ENCODE results near the gene JOSD2.

JOSD2 gene, protein sequence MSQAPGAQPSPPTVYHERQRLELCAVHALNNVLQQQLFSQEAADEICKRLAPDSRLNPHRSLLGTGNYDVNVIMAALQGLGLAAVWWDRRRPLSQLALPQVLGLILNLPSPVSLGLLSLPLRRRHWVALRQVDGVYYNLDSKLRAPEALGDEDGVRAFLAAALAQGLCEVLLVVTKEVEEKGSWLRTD

DNA sequence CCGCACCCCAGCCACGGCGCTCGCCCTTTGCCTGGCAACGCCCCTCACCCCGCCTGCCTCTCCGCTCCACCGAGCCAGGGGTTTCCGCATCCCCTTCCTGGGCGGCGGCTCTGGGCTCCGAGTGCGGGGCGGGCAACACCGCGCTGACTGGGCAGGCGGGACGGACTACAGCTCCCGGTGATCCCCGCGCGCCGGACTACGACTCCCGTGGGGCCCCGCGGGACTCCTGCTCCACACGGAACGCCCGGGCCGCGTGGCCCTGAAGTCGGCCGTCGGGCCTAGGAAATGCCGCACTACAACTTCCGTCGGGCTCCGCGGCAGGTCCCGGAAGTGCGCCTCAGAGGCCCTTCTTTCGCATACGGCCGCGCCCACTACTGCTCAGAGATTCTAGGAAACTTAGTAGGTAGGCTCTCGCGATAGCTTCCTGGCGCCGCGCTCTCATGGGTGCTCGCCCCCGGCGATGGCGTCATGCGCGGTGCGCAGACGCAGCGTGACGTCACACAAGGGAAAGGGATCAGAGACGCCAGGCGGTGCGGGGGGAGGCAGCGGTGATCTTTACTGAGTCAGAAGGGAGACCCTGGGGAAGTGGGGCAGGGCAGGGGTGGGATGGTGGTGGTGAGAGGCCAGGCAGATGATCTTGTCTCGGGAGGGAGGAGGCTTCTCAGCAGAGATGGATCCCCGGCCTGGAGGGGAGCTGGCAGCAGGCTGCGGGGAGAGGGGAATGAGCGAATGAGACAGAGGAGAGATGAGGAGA, at the start of gene JOSD2:
TSS of gene JOSD2 (minus strand) at position 123 of the 754 bp plus-strand sequence. CDS start 760 bp downstream, outside the sequence.
- DNase-seq = peak; percentile 97

DNA sequence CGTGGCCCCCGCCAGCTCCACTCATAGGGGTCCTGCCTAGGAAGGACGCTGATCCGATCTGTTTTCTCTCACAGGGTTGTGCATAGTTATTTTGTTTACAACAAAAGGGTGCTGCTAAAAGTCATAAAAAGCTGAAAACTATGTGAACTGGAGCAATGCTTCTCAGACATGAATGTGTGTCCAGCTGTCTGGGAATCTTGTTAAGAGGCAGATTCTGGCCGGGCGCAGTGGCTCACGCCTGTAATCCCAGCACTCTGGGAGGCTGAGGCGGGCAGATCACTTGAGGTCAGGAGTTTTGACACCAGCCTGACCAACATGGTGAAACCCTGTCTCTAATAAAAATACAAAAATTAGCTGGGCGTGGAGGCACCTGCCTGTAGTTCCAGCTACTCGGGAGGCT, 48.6 kb upstream of the JOSD2 start:
- DNase-seq = no peak

DNA sequence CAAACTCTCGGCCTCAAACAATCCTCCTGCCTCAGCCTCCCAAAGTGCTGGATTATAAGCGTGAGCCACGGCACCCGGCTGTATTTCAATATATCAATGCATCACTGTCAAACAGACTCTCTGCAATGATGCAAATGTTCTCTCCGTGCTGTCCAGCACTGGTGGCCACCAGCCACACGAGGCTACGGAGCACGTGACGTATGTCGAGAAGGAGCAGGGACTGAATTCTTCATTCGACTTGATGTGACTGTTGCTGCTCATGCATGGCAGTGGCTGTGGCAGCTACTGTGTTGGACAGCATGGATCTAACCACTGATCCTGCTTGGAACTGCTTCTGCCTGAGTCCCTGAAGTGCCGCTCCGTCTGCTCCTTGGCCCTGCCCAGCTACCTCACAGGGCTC, 47.5 kb upstream of the JOSD2 start:
- no peak for DNase-seq

- DNase-seq = no peak
Observed at GRCh38 chr19:50558039-50558438, 47.0 kb upstream of the JOSD2 start.

DNA sequence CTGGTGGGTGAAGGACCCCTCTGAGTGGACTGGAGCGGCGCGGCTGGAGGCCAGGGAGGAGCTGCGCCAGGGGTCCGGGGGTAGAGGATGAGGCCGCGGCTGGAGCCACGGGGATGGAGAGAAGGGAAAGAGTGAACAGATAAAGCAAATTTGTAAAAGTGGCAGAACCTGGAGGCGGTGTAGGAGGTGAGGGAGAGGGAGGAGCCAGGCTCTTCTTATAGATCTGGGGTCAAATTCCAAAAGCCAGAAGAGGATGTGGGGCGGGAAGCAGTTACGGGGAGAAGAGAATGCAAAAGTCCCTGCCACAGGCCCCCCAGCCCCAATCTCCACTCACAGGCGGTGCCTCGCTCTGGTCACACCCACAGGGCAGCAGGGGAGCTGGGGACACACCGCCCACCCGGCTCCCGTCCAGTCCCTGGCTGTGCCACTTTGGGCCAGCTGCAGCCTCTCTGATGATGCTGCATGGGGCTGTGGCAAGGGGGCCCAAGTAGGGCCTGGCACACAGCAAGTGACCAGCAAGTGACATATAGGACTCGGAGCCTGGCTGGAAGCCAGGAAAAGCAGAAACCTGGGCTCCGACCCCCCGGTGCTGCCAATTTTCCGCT, 46.1 kb upstream of the JOSD2 start:
- no peak for DNase-seq

DNA sequence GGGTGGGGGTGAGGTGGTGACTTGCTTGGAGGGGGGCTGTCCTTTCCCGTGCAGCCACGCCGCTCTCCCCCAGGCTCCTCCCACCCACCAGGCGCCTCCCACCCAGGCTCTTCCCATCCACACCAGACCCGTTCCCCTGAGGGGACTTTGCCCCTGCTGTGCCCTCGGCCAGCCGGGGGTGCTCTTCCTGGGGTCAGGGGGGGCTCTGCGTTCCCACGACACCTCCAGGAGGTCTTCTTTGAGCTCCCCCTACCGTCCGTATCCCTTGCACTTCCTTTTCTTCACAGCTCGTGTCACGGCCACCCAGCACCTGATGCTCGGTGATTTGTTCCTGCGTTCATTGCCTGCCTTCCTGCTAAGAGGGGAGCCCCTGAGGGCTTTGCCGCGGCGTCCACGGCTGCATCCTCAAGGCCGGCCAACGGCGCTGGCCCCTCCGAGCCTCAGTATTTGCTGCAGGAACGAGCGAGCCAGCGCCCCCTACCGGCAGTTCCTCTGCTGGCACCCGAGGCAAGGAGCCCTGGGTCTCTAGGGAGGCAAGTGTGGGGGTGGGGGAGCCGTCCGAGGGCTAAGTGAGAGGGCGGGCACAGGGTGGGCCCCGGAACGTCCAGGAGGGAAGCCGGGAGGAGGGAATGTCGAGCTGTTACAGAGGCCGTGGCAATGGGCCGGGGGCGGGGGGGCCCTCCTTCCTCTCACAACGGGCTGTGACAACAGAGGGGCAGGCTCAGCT, 45.5 kb upstream of the JOSD2 start:
- peak; percentile 82 for DNase-seq

DNA sequence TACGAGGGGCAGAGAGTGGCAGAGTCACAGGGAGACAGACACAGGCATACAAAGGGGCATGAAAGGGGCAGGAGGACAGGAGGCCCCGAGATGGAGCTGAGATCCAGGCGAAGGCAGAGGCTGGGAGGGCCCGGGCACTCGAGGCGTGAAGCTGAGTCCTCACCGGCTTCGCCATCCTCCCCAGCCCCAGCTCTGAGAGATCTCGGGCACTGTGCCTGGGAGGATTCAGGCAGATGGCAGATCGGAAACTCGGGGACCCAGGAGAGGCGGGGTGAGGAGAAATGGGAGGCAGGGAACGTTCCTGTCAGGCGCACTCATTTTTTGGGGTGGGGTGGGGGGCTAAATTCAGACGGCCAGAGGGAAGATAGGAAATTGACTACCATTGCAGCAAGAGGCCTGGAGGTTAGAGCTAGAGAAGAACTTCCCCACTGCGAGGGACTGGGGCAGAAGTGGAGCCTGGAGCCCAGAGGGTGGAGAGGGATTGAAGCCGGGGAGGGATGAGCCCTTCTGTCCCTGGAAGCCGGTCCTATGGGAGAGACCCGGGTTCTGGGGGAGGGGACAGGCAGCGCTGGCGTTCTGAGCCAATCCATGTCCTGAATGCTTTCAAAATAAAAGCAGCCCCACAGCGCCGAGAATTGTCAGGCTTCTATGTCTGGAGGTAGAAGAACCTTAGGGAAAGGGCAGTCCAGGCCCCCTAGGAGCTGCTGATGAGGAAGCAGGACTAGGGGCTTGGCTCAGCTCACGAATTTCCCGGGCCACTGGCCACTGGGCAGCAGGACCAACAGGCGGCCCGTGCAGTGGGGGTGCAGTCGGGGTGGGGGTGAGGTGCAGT, 44.7 kb upstream of the JOSD2 start:
- no peak for DNase-seq

DNA sequence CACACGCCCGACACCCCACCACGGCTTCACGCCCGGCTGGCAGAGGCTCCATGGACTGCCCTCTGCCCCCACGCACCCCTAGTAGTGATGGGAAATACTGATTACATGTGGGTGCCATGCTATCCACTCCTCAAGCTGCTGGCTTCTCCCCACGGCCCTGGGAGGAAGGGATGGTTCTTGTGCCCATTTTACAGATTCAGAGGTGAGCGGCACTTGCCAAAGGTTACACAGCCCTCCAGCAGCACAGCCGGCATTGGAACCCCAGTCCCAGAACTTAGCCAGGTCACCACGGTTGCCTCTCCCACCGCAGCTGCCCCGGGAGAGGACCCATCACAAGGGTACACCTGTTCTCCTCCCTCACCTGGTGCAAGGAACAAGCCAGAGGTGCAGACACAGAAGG, 44.0 kb upstream of the JOSD2 start:
- no peak for DNase-seq

DNA sequence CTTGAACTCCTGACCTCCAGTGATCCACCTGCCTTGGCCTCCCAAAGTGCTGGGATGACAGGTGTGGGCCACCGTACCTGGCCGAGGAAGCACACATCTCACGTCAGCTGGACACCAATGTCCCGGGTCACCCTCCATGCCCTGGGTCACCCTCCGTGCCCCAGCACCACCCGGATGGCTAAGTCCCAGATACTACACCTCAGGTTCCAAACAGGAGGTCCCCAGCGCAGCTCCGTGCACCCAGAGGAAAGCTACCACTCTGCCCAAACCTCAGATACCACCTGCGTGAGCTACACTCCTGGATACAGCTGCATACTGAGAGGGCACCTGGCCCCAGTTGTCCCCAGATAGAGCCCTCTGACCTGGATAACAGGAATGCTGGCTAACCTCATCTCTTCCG, 43.2 kb upstream of the JOSD2 start:
- DNase-seq = no peak

- no peak for DNase-seq
Observed at GRCh38 chr19:50553134-50553703, 42.2 kb upstream of the JOSD2 start.

DNA sequence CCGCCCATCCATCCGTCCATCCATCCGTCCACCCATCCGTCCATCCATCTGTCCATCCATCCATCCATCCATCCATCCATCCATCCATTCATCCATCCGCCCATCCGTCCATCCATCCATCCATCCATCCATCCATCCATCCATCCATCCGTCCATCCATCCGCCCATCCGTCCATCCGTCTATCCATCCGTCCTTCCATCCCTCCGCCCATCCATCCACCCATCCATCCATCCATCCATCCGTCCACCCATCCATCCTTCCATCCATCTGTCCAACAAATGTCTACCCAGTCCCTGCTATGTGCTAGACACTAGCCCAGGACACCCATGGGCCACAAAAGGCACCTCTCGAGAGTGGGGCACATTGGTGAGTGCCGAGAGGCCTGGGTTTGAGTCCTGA, 41.5 kb upstream of the JOSD2 start:
- DNase-seq = no peak

DNA sequence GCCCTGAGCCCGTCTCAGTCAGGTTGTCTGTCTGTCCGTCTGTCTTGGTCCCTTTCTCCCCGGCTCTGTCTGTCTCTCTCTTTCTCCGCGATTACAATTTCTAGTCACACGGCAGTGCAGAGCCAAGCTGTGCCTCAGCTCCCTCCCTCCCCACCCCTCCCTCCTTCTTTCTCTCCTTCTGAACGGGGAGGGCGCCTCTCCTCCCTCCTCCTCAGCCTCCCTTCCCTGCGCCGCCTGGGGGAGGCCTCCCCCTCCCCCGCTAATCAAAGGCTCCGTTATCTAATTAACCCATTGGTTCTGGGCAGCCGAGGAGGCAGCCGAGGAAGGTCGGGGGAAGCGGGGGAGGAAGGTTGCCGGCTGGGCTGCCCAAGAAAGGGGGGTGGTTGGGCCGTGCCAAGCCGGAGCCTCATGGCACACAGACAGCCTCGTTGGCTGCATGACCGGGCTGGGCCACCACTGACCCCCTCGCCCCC, 40.8 kb upstream of the JOSD2 start:
- no peak for DNase-seq

DNA sequence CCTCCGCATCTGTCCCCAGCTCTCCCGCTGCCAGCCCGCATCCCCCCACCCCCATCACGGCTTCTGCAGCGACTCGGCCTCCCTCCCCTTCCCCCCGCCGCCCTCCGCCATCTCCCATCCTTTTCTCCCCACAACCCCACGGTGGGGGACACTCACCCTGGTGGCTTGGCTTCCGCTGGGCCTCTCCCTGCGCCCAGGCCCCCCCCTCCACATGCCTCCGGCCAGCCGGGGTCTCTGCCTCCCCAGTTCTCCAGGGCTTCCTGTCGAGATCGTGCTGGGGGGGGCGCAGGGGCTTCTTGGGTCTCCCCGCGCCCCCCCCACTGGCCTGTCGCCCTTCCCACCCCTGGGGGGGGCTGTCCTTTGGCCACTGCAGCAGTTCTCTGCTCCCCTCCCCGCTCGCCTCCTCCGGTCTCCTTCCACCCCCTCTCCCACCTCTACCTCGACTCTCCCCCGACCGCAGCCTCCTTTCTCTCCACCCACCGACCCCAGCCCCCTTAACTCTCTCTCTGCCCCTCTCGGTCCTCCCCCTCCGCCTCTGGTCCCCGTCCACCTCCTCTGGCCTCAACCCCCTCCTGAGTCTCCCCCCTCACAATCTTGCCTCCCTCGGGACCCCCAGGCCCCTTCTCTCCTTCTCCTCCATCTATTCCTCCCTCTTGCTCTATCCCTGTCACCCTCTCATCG, 40.2 kb upstream of the JOSD2 start:
- no peak for DNase-seq

- DNase-seq = no peak
Observed at GRCh38 chr19:50550594-50550966, 39.6 kb upstream of the JOSD2 start.

GRCh38 chr19:50549927-50550593, 39.1 kb upstream of the JOSD2 start:
- no peak for DNase-seq

DNA sequence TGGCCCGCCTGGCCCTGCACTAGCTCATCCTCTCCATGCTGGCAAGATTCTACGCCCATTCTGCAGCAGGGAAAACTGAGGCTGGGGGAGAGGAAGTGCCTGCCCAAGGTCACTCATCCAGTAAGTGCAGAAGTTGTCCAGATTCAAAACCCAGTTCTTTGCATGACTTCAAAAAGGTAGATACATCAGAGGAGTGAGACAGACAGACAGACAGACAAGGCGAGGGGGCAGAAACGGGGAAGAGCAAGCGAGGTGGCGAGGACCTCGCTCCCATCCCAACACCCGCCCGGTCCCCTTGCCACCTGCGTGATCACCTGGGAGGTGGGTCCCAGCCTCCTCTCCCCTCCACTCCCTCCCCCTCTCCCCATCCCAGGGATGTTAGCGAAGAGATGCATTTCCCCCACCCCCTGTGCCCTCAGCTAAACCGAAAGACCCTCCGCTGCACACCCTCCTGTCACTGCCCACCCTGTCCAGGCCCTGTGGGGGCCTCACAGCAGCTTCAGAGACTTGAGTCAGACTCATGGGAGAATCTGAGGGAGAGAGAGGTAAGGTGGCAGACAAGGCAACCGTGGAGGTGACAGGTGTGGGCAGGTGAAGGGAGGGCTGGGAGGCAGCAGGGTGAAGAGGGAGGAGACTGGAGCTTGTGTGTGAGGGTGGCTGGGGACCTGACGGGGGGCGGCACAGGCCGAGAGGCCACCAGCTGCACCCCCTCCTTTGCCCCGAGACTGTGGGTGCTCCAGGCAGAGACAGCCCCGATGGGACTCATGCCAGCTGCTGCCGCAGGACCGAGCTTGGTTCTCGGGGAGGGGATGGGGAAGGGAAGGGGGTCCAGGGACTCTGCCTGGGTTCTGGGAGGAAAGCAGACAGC, 38.3 kb upstream of the JOSD2 start:
- no peak for DNase-seq

DNA sequence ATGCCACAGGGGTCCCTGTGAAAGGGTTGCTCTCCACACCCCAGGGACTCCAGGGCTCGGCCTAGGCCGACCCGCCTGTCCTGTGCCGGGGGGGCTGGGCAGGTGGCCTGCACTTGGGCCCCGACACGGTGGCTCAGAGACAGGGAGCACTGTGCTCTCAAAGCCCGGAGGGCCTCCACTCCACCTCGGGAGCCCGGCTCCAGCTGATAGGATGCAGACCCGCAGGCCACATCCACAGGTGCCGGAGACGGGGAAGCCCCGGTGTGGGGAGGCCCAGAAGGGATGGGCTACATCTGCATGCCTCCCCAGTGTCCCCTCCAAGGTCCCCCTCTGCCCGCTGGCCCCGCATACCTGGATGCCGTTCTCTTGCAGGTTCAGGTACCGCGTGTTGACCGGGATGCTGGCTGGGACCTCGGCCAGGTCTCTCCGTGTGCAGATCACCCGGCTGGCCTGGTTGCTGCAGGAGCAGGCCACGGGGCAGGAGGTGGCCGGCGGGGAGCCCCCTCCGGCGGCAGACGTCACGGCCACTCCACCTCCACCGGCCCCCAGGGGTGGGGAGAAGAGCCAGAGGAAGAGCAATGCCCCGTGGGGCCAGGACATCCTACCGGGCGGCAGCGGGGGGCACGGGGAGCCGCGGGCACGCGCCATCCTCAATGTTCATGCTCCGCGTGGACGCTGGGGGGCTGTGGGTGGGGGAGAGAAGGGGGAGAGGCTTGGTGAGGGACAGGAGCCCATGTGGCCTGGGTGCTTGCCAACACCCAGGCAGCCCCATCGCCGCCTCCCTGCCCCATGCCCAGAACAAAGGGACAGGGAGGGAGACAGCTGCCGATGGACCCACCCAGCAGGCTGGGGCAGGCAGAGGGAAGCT, 37.4 kb upstream of the JOSD2 start:
- no peak for DNase-seq

GRCh38 chr19:50547385-50548190, 36.6 kb upstream of the JOSD2 start:
- no peak for DNase-seq

Measured in activated naive CD4-positive, alpha-beta T cell treated with anti-CD3 and anti-CD28 coated beads, Interleukin-2, amount 50 U/mL, for 16 hours (primary cell).